Right cardiac atrium (tissue), 5 donors: ENCODE results near the gene CUBN. TPM values are rescaled to one million over a fixed set of nuclear protein-coding genes. Genes with fewer than 3 reads are reported as not detected.
A peak's percentile ranks its signal among the peaks of the same experiment; 100 is the strongest.

Experiments used
- ATAC-seq, 2 donors: fragments of 200-7000 bp; cut with Tn5 transposase; one replicate each; pipeline versions ENCODE4 v1.8.0 to v1.9.1; 2020; ENCODE audit warnings: moderate library complexity in 2 of 2, mild to moderate bottlenecking in 1 of 2
- DNase-seq, 3 donors: peaks; one replicate each; pipeline ENCODE4 v3.0.0-alpha.2; 2020
- H3K27ac ChIP-seq: one replicate; pipeline ENCODE4 v1.5.1; 2013; ENCODE audit warnings: mild to moderate bottlenecking, low read length, control low read depth, moderate library complexity
- H3K27me3 ChIP-seq: one replicate; pipeline ENCODE4 v1.6.1; 2013; ENCODE audit not compliant: control insufficient read depth, insufficient read depth
- H3K4me1 ChIP-seq: one replicate; pipeline ENCODE4 v1.6.1; 2013; ENCODE audit warnings: low read length; ENCODE audit not compliant: control insufficient read depth, insufficient read depth
- H3K4me3 ChIP-seq: one replicate; pipeline ENCODE4 v1.5.1; 2013; ENCODE audit warnings: low read length, control low read depth
- H3K9me3 ChIP-seq: one replicate; pipeline ENCODE4 v1.6.1; 2013; ENCODE audit warnings: low read length; ENCODE audit not compliant: control insufficient read depth
- WGBS: extraction: QIAGEN DNeasy Blood & Tissue Kit; methylation state at CpG from one replicate; pipeline ENCODE4 v1.1.7; 2013; 5-methylcytosine and 5-hydroxymethylcytosine counted together
- intact Hi-C, 4 donors: fragments of 100-400 bp; cut with DNase I; formaldehyde crosslinking; loops; one replicate each; pipeline versions ENCODE4 v1.11.0 to v1.14.0; 2022 to 2023
- polyA plus RNA-seq: library from polyadenylated mRNA; stranded (reverse); fragments of 200-250 nt; gene quantifications from one replicate; pipeline ENCODE4 v1.2.3, GENCODE V29; 2013
- total RNA-seq, 4 donors: library from RNA; stranded (reverse); fragmentation: NEBNext Ultra II Directional; extraction: Animal tissue kit (Norgen Biotek cat#: 25700); gene quantifications; one replicate each; pipeline ENCODE4 v1.2.1, GENCODE V29; 2021
- donor health status: healthy with polysubstance abuse.
- donor health status: DM: no; HTN: yes; CAD: no.
- donor health status: DM: no; HTN: no; CAD: no.
- donor health status: DM: no; HTN: yes; CAD: no; lungs with severe emphysema.
- donor health status: DM: yes; HTN: yes; CAD: no.

Gene CUBN
- total and polyA plus RNA-seq, 5 donors: 0.41 to 1.3 (median 0.91) TPM

DNA sequence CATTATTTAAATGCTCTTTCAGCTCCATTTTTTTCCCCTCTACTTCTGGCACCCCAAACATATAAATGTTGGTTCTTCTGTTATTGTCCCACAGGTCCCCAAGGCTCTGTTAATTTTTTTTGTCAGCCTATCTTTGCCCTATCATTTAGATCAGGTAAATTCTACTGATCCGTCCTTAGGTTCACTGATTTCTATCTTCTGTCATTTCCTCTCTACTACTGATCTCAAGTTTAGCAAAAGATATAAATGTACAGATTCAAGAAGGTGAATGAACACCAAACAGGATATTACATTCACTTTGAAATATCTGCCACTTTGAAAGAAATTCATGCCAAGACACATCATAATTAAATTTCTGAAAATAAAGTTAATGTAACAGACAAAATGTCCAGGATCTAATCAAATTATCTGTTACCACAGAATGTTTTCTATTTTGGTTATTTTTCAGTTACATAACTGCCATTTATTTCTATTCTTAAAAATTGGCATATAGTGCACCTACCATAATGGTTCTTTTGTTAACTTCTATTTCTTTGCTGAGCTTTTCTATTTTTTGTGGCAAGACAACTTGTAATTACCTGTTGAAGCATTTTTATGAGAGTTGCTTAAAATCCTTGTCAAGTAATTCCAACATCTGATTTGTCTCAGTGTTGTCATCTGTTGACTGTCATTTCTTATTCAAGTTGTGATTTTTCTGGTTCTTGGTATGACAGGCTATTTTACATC lies 12.1 kb upstream of the CUBN start:
- Histone ChIP-seq H3K27me3 (no peaks in the 10 kb centered on the region), H3K4me1 (no peaks in the 10 kb centered on the region), H3K27ac (no peak overlapping the region), H3K9me3 (no peaks in the 10 kb centered on the region), H3K4me3 (no peak overlapping the region)
- ATAC-seq (no peak), DNase-seq (no peak)
- intact Hi-C loops: no loop called here
- WGBS: 79% methylated on average over 1 of the region's 1 CpG

DNA sequence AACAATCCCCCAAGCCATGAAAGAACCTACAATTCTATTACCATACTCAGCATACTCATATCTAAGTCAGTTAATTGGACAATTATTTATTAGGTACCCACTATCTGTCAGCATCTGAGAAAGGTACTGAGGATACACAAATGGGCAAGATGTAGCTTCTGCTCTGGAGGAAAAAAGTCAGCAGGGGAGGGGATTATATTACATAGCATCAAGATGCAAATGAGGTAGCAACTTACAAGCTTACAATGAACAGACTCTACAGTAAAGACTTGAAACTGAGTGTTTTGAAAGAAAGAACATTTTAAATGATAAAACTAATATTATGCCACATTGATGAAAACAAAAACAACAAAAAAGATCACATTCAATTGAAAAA lies 10.8 kb upstream of the CUBN start:
- no peak overlapping the region for H3K4me3 ChIP-seq
- no peaks in the 10 kb centered on the region for H3K9me3 ChIP-seq
- H3K4me1 ChIP-seq: no peaks in the 10 kb centered on the region
- no peaks in the 10 kb centered on the region for H3K27me3 ChIP-seq
- intact Hi-C loops: no loop called here
- DNase-seq (no peak), ATAC-seq (no peak)
- no peak overlapping the region for H3K27ac ChIP-seq

DNA sequence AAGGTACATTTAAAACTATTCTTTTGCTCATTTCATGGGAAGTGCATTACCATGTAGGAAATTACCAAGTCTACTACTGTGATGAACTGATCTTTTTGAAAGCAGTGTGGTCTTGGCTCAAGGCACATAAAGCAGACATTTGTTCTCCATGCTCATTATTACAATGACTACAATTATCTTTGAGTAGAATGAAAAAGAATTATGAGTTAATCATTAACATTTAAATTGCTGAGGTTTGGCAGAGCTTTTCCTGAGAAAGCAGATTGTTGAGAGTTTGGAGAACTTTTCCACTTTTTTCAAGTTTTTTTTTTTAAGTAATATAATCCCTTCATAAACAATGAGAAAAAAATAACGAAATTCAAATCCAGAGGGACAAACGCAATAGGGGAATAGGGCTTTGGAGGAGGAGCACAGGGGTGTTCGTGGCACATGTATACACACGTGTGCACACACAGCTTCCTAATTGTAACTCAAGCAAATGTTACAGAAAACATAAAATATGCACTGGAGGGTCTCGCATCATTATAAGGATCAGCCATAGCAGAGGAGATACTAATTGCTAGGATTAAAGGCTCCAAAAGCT lies 8.9 kb upstream of the CUBN start:
- H3K27me3 ChIP-seq: no peaks in the 10 kb centered on the region
- H3K4me1 ChIP-seq: no peaks in the 10 kb centered on the region
- ATAC-seq (no peak), DNase-seq (no peak)
- H3K27ac ChIP-seq: no peak overlapping the region
- intact Hi-C loops: no loop called here
- H3K9me3 ChIP-seq: no peaks in the 10 kb centered on the region
- 63% methylated on average over 5 of the region's 5 CpGs for WGBS
- no peak overlapping the region for H3K4me3 ChIP-seq

DNA sequence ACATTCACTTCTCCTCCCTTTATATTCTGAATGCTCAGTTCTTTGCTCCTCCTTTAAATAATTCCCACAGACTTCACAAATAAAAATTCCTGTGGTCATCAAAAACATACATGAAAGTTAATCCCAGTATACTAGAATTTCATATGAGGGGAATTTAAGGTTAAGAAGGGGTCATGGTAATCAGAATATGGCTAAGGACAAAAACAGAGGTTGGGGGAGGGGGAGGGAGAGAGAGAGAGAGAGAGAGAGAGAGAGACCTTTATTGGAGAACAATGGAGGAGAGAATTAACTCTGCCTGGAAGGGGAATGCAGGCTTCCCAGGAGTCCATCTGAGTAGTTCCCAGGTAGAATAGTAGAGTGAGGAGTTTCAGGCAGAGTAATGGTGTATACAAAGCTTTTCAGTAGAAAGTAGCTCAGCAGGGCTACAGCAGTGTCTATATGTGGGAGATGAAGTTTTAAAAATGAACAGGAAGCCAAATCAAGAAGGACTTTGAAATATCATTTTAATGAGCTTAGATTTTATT lies 5.2 kb upstream of the CUBN start:
- no peak overlapping the region for H3K27ac ChIP-seq
- no peaks in the 10 kb centered on the region for H3K27me3 ChIP-seq
- no peaks in the 10 kb centered on the region for H3K4me1 ChIP-seq
- H3K4me3 ChIP-seq: no peak overlapping the region
- intact Hi-C loops: no loop called here
- H3K9me3 ChIP-seq: no peaks in the 10 kb centered on the region
- ATAC-seq: no peak
- no peak for DNase-seq

DNA sequence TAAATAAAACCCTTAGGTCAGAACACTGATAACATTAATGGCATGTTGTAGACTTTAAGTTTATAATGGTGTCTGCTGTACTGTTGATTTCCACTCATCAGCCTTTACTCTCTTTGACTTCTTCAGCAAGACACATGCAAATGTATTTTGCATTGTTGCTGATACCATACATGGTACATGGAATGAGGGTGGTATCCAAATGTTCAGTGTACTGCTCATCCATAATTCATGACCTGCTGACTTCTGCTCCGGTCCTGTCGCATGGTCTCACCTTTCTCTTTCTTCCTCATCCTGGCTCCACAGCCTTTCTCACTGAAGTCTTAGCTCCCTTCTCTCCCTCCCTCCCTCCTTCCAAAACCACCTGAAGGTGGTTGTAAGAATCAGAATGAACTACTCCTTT lies 4.7 kb upstream of the CUBN start:
- intact Hi-C loops: no loop called here
- Histone ChIP-seq H3K4me1 (no peaks in the 10 kb centered on the region), H3K27me3 (no peaks in the 10 kb centered on the region), H3K9me3 (no peaks in the 10 kb centered on the region), H3K27ac (no peak overlapping the region), H3K4me3 (no peak overlapping the region)
- DNase-seq: no peak
- no peak for ATAC-seq
- WGBS: 97% methylated on average over 2 of the region's 2 CpGs

DNA sequence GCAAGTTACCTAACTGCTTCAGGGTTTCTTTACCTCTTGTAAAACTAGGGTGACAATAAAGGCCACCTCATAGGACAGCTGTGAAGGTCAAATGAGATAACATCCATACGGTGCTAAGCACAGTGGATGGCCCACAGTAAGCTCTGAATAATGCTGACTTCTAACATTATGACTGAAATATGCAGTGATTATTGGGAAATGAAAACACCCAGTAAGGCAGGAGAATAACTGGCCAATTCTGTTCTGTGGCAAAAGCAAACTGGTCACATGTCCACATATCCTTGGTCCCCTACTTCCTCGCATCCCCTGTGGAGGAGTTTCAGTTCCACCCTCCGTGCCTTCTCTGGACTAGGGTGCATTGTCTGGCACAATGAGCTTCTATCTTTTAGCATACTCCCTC lies 1.4 kb downstream of the CUBN start:
- peak in 1 of 2 donors; percentile 67 for ATAC-seq
- no peaks in the 10 kb centered on the region for H3K27me3 ChIP-seq
- no peak overlapping the region for H3K4me3 ChIP-seq
- WGBS: 71% methylated on average over 3 of the region's 3 CpGs
- H3K27ac ChIP-seq: no peak overlapping the region
- peak in 1 of 3 donors; percentile 10 for DNase-seq
- no peaks in the 10 kb centered on the region for H3K9me3 ChIP-seq
- H3K4me1 ChIP-seq: no peaks in the 10 kb centered on the region
- intact Hi-C loops: no loop called here

DNA sequence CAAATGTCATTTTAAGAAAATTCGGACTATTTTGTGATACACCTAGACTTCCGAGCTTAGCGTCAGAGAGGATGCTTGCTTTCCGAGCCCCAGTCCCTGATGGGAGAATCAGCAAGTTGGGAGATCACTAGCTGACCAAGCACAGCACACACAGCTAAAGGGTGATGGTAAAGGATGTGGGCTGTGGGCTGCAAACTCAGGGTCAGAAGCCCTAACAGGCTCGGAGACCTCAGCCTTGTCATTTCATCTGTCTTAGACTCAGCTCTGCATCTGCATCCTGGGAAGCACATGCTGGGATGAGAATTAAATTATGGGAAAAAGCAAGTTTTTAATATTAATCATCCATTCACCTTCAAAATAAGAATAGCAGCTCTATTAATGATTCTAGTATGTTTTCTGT lies 3.3 kb downstream of the CUBN start:
- DNase-seq: no peak
- no peak for ATAC-seq
- Histone ChIP-seq H3K9me3 (no peaks in the 10 kb centered on the region), H3K4me1 (no peaks in the 10 kb centered on the region), H3K27me3 (no peaks in the 10 kb centered on the region), H3K27ac (no peak overlapping the region), H3K4me3 (no peak overlapping the region)
- intact Hi-C loops: no loop called here
- 96% methylated on average over 5 of the region's 5 CpGs for WGBS

DNA sequence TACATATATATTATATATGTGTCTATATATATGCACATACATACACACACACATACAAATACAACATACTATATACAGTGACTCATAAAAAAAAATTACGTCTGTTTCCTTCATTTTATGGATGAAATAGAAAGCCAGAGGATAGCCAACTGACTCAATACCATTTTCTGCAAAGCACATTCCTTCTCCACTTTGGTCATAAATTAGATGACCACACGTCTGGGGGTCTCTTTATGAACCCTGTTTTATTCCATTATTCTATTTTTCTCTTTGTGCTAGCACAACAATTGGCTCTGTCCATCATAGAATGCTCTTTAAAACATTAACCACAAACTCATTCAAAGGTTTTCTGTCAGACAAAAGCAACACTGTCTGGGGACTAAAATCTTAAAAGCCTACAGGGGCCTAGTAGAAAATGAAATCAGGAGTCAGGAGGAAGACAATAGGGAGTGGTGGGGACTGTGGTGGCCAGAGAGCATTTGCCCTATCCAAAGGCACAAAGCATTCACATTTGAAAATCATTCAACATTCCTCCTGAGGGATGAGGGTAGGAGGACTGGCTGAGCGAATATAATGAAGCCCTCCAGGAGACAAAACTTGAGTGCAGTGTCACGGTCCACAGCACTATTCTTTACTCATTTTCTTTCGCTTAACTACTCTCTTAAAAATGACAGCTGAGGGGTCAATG lies 4.3 kb downstream of the CUBN start:
- Histone ChIP-seq H3K27me3 (no peaks in the 10 kb centered on the region), H3K4me1 (no peaks in the 10 kb centered on the region), H3K27ac (no peak overlapping the region), H3K4me3 (no peak overlapping the region), H3K9me3 (no peaks in the 10 kb centered on the region)
- 93% methylated on average over 5 of the region's 5 CpGs for WGBS
- intact Hi-C loops: no loop called here
- no peak for ATAC-seq
- DNase-seq: no peak

DNA sequence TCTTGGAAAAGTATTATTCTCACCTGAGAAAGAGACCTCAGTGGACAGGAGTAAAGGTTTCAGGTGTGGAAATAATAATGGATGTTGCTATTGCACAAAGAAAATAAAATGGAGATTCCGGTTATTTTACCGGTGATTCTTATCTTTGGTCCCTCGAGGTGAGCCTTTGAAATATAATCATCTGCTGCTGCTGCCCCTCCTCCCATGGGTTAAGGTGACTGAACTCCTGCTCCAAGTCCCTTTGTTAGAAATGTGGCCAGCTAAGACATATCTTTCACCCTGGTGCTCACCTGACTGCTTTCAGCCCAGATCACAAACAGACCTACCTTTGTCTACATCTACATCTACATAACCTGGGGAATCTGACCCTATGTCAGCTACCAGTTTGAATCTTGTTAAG lies 5.7 kb downstream of the CUBN start:
- intact Hi-C loops: no loop called here
- DNase-seq (no peak), ATAC-seq (no peak)
- H3K4me1 ChIP-seq: no peaks in the 10 kb centered on the region
- H3K27ac ChIP-seq: no peak overlapping the region
- 84% methylated on average over 3 of the region's 3 CpGs for WGBS
- H3K27me3 ChIP-seq: no peaks in the 10 kb centered on the region
- H3K9me3 ChIP-seq: no peaks in the 10 kb centered on the region
- no peak overlapping the region for H3K4me3 ChIP-seq

DNA sequence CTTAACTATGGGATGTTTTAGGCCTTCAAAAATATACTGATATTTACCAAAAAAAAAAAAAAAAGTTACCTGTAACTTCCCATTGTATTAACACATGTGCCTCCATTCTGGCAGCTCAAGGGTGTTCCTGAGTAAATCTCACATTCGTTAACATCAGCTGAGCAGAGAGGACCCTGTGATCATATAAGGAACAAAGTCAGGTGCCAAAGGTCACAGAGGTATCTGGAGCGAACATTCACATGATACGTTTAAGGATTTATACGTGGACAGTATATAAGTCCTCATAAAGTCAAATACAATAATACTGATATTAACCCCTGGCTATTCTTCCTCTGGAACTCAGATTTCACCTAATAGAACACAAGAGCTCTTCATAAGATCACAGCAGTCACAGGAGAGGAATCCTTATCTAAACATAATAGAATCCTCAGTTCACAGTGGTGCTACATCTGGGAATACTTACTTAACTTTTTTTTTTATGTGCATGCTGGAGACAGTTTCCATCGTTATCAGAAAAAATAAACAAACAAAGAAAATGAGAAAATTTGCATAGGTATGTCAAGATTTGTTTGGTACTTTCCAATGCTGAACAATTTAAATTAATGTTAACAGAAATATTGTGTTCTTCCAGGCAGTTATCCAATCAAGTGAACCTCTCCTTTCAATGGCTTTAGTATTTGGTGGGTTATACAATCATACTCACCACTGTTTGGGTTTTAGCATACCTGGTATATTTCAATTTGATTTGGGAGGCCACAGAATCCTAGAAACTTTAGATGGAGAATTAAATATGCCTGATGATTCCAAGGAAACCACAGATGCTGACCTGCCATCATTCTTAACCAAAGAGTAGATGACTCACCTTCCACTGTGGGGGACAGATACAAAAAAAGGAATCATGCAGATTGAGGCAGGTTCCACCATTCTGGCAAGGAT lies 6.6 kb downstream of the CUBN start:
- H3K27ac ChIP-seq: no peak overlapping the region
- H3K4me3 ChIP-seq: no peak overlapping the region
- 70% methylated on average over 5 of the region's 5 CpGs for WGBS

DNA sequence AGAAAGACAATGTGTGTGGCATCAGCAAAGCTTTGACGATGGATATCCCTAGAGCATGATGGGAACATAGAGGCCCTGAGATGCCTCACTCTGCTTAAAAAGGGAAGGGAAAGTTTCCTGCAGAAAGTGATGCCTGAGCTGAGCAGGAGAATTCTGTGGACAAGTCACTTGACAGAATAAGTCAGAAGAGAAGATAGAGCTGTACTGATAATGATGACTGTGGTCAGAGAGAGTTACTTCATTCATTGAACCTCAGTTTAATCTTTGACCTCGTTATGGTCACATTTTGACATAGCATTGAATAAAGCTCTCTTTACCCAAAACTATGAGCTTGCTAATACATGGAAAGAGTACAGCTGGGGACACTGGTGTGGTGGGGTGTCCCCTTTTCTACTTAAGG lies 7.6 kb downstream of the CUBN start:
- Histone ChIP-seq H3K27ac (no peak overlapping the region), H3K9me3 (no peaks in the 10 kb centered on the region), H3K4me3 (no peak overlapping the region), H3K27me3 (no peaks in the 10 kb centered on the region), H3K4me1 (no peaks in the 10 kb centered on the region)
- intact Hi-C loops: no loop called here
- no peak for DNase-seq
- 86% methylated on average over 2 of the region's 2 CpGs for WGBS
- ATAC-seq: no peak

More for the DNA sequence above, 6.6 kb downstream of the CUBN start:
- no peak for DNase-seq
- no peaks in the 10 kb centered on the region for H3K4me1 ChIP-seq
- no peaks in the 10 kb centered on the region for H3K9me3 ChIP-seq
- no peaks in the 10 kb centered on the region for H3K27me3 ChIP-seq
- intact Hi-C loops: no loop called here
- ATAC-seq: no peak
